VCaP (cell line): ENCODE results near the gene EIF4A3.

ENCODE experiments used
- H3K27ac ChIP-seq: fragments of 450-650 bp; 2 replicates; pipeline ENCODE4 v1.5.1; 2017
- TF ChIP-seq, protein P1 (sequence below): fragments of 450-650 bp; conservative IDR thresholded peaks from 2 replicates; pipeline ENCODE4 v1.5.1; 2017; ENCODE audit warnings: mild to moderate bottlenecking, moderate library complexity

The EIF4A3 gene

GRCh38 chr17:80106751-80107150 is 40.2 kb downstream of the EIF4A3 start:
- TF ChIP-seq, protein P1, sequence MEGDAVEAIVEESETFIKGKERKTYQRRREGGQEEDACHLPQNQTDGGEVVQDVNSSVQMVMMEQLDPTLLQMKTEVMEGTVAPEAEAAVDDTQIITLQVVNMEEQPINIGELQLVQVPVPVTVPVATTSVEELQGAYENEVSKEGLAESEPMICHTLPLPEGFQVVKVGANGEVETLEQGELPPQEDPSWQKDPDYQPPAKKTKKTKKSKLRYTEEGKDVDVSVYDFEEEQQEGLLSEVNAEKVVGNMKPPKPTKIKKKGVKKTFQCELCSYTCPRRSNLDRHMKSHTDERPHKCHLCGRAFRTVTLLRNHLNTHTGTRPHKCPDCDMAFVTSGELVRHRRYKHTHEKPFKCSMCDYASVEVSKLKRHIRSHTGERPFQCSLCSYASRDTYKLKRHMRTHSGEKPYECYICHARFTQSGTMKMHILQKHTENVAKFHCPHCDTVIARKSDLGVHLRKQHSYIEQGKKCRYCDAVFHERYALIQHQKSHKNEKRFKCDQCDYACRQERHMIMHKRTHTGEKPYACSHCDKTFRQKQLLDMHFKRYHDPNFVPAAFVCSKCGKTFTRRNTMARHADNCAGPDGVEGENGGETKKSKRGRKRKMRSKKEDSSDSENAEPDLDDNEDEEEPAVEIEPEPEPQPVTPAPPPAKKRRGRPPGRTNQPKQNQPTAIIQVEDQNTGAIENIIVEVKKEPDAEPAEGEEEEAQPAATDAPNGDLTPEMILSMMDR: no peak
- no peak overlapping the region for H3K27ac ChIP-seq

GRCh38 chr17:80106176-80106575 is 40.8 kb downstream of the EIF4A3 start:
- TF ChIP-seq, protein P1: no peak
- H3K27ac ChIP-seq: no peak overlapping the region

DNA sequence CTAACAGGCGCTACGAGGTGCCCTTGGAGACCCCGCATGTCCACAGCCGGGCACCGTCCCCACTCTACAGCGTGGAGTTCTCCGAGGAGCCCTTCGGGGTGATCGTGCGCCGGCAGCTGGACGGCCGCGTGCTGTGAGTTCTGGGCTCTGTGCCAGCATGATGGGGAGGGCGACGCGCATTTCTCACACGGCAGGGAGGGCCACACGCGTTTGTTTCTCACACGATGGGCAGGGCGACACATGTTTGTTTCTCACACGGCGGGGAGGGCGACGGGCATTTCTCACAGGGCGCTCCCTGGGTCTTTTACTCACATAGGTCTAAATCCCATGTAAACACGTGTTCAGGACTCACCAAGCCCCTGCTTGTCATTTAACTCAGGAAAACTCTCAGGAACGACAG is 41.2 kb downstream of the EIF4A3 start:
- H3K27ac ChIP-seq: no peak overlapping the region
- TF ChIP-seq, protein P1: no peak

- TF ChIP-seq, protein P1: no peak
- no peak overlapping the region for H3K27ac ChIP-seq
These were observed 42.0 kb downstream of the EIF4A3 start for GRCh38 chr17:80104956-80105375.

DNA sequence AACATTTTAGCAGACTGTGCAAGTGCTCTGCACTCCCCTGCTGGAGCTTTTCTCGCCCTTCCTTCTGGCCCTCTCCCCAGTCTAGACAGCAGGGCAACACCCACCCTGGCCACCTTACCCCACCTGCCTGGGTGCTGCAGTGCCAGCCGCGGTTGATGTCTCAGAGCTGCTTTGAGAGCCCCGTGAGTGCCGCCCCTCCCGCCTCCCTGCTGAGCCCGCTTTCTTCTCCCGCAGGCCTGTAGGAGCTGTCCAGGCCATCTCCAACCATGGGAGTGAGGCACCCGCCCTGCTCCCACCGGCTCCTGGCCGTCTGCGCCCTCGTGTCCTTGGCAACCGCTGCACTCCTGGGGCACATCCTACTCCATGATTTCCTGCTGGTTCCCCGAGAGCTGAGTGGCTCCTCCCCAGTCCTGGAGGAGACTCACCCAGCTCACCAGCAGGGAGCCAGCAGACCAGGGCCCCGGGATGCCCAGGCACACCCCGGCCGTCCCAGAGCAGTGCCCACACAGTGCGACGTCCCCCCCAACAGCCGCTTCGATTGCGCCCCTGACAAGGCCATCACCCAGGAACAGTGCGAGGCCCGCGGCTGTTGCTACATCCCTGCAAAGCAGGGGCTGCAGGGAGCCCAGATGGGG is 42.5 kb downstream of the EIF4A3 start:
- TF ChIP-seq, protein P1: no peak
- no peak overlapping the region for H3K27ac ChIP-seq

DNA sequence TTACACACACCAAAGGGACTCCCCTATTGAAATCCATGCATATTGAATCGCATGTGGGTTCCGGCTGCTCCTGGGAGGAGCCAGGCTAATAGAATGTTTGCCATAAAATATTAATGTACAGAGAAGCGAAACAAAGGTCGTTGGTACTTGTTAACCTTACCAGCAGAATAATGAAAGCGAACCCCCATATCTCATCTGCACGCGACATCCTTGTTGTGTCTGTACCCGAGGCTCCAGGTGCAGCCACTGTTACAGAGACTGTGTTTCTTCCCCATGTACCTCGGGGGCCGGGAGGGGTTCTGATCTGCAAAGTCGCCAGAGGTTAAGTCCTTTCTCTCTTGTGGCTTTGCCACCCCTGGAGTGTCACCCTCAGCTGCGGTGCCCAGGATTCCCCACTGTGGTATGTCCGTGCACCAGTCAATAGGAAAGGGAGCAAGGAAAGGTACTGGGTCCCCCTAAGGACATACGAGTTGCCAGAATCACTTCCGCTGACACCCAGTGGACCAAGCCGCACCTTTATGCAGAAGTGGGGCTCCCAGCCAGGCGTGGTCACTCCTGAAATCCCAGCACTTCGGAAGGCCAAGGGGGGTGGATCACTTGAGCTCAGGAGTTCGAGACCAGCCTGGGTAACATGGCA is 43.4 kb downstream of the EIF4A3 start:
- TF ChIP-seq, protein P1: no peak
- no peak overlapping the region; the same call in 1 of the 2 replicates for H3K27ac ChIP-seq

DNA sequence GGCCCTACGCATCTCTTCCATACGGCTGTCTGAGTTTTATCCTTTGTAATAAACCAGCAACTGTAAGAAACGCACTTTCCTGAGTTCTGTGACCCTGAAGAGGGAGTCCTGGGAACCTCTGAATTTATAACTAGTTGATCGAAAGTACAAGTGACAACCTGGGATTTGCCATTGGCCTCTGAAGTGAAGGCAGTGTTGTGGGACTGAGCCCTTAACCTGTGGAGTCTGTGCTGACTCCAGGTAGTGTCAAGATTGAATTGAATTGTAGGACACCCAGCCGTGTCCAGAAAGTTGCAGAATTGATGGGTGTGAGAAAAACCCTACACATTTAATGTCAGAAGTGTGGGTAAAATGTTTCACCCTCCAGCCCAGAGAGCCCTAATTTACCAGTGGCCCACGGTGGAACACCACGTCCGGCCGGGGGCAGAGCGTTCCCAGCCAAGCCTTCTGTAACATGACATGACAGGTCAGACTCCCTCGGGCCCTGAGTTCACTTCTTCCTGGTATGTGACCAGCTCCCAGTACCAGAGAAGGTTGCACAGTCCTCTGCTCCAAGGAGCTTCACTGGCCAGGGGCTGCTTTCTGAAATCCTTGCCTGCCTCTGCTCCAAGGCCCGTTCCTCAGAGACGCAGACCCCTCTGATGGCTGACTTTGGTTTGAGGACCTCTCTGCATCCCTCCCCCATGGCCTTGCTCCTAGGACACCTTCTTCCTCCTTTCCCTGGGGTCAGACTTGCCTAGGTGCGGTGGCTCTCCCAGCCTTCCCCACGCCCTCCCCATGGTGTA is 44.1 kb downstream of the EIF4A3 start:
- TF ChIP-seq, protein P1: no peak
- peak overlapping the region; percentile 92; the same call in 1 of the 2 replicates for H3K27ac ChIP-seq
